Liver (tissue), 9 donors: ENCODE data around the gene PHF20. TPM values are rescaled to one million over a fixed set of nuclear protein-coding genes. Genes with fewer than 3 reads are reported as not detected.

ENCODE experiments used
- DNase-seq: peaks from one replicate; pipeline ENCODE4 v3.0.0-alpha.2; 2017; ENCODE audit warnings: low spot score
- H3K27ac ChIP-seq, 2 donors: one replicate each; pipeline ENCODE4 v1.7.0; 2013; ENCODE audit warnings: inconsistent platforms in 2 of 2, low read length in 2 of 2, control low read depth in 1 of 2, low read depth in 1 of 2, mild to moderate bottlenecking in 1 of 2
- H3K27me3 ChIP-seq, 4 donors: one replicate each; pipeline versions ENCODE4 v1.6.1 to v1.7.0; 2013; ENCODE audit warnings: low read length in 3 of 4, inconsistent platforms in 1 of 4, mild to moderate bottlenecking in 1 of 4, moderate library complexity in 1 of 4; ENCODE audit not compliant: control insufficient read depth in 4 of 4, insufficient read depth in 4 of 4
- H3K36me3 ChIP-seq, 4 donors: one replicate each; pipeline versions ENCODE4 v1.6.1 to v1.7.0; 2013; ENCODE audit warnings: low read length in 3 of 4, mild to moderate bottlenecking in 3 of 4, low read depth in 1 of 4, moderate library complexity in 1 of 4; ENCODE audit not compliant: control insufficient read depth in 4 of 4, insufficient read depth in 3 of 4
- H3K4me1 ChIP-seq, 4 donors: one replicate each; pipeline versions ENCODE4 v1.6.1 to v1.7.0; 2013; ENCODE audit warnings: low read length in 3 of 4, mild to moderate bottlenecking in 3 of 4, moderate library complexity in 1 of 4; ENCODE audit not compliant: control insufficient read depth in 4 of 4, insufficient read depth in 4 of 4
- H3K4me3 ChIP-seq, 3 donors: one replicate each; pipeline versions ENCODE4 v1.6.1 to v1.7.0; 2013; ENCODE audit warnings: low read length in 3 of 3, control low read depth in 1 of 3, low read depth in 1 of 3, mild to moderate bottlenecking in 1 of 3
- H3K9ac ChIP-seq, 2 donors: one replicate each; pipeline ENCODE4 v1.7.0; 2013; ENCODE audit warnings: low read length in 2 of 2, mild to moderate bottlenecking in 2 of 2, moderate library complexity in 2 of 2, control low read depth in 1 of 2, low read depth in 1 of 2
- H3K9me3 ChIP-seq, 4 donors: one replicate each; pipeline versions ENCODE4 v1.6.1 to v1.7.0; 2013; ENCODE audit warnings: low read length in 3 of 4; ENCODE audit not compliant: control insufficient read depth in 4 of 4
- EGR1 ChIP-seq, 2 donors: IDR thresholded peaks; 2 replicates each; pipeline ENCODE4 v1.6.1; 2016 to 2018; ENCODE audit warnings: antibody characterized with exemption in 2 of 2, low read depth in 2 of 2
- FOXA1 ChIP-seq: IDR thresholded peaks from 2 replicates; pipeline ENCODE4 v1.6.1; 2016; ENCODE audit warnings: antibody characterized with exemption
- FOXA2 ChIP-seq: IDR thresholded peaks from 2 replicates; pipeline ENCODE4 v1.6.1; 2016; ENCODE audit warnings: antibody characterized with exemption
- GABPA ChIP-seq, 2 donors: IDR thresholded peaks in 1 of 2; conservative IDR thresholded peaks in 1 of 2; 2 replicates each; pipeline ENCODE4 v1.6.1; 2016; ENCODE audit warnings: antibody characterized with exemption in 2 of 2, mild to moderate bottlenecking in 1 of 2, moderate library complexity in 1 of 2
- HNF4A ChIP-seq, 2 donors: conservative IDR thresholded peaks; 2 replicates each; pipeline ENCODE4 v1.6.1; 2016; ENCODE audit warnings: antibody characterized with exemption in 2 of 2, mild to moderate bottlenecking in 2 of 2
- HNF4G ChIP-seq: IDR thresholded peaks from 2 replicates; pipeline ENCODE4 v1.6.1; 2016; ENCODE audit warnings: antibody characterized with exemption
- JUND ChIP-seq, 2 donors: IDR thresholded peaks; 2 replicates each; pipeline ENCODE4 v1.6.1; 2016; ENCODE audit warnings: antibody characterized with exemption in 2 of 2
- NR2F2 ChIP-seq: IDR thresholded peaks from 2 replicates; pipeline ENCODE4 v1.6.1; 2016; ENCODE audit warnings: antibody characterized with exemption
- RAD21 ChIP-seq, 2 donors: IDR thresholded peaks; 2 replicates each; pipeline ENCODE4 v1.6.1; 2016; ENCODE audit warnings: antibody characterized with exemption in 2 of 2, mild to moderate bottlenecking in 2 of 2
- RXRA ChIP-seq, 2 donors: IDR thresholded peaks; 2 replicates each; pipeline ENCODE4 v1.6.1; 2017 to 2018; ENCODE audit warnings: antibody characterized with exemption in 2 of 2, mild to moderate bottlenecking in 1 of 2
- SP1 ChIP-seq: IDR thresholded peaks from 2 replicates; pipeline ENCODE4 v1.6.1; 2018; ENCODE audit warnings: antibody characterized with exemption, mild to moderate bottlenecking
- TAF1 ChIP-seq: conservative IDR thresholded peaks from 2 replicates; pipeline ENCODE4 v1.6.1; 2016; ENCODE audit warnings: antibody characterized with exemption, mild to moderate bottlenecking
- WGBS: extraction: QIAGEN DNeasy Blood & Tissue Kit; methylation state at CpG from one replicate; pipeline ENCODE4 v1.1.7; 2013; 5-methylcytosine and 5-hydroxymethylcytosine counted together
- polyA plus RNA-seq, 2 donors: library from polyadenylated mRNA; stranded (reverse) in 1 of 2; unstranded in 1 of 2; fragments of 200-250 nt in 1 of 2; fragments of >200 nt in 1 of 2; fragmentation: Nextera tagmentation in 1 of 2; extraction: Ambion mirVana in 1 of 2; gene quantifications; one replicate each; pipeline versions ENCODE4 v1.2.1 to v1.2.3, GENCODE V29; 2013 to 2015
- total RNA-seq, 2 donors: library from RNA; depleted of rRNA; stranded (reverse); fragments of >200 nt; gene quantifications; one replicate each; pipeline ENCODE4 v1.2.3, GENCODE V29; 2014
- TF ChIP-seq, protein P1 (sequence below): IDR thresholded peaks from 2 replicates; pipeline ENCODE4 v1.6.1; 2016; ENCODE audit warnings: antibody characterized with exemption, mild to moderate bottlenecking
- TF ChIP-seq, protein P2 (sequence below): IDR thresholded peaks from 2 replicates; pipeline ENCODE4 v1.6.1; 2016; ENCODE audit warnings: antibody characterized with exemption
- TF ChIP-seq, protein P3 (sequence below): IDR thresholded peaks from 2 replicates; pipeline ENCODE4 v1.6.1; 2016; ENCODE audit warnings: antibody characterized with exemption
- TF ChIP-seq, protein P4 (sequence below): IDR thresholded peaks from 2 replicates; pipeline ENCODE4 v1.6.1; 2016; ENCODE audit warnings: antibody characterized with exemption
- donor health status: healthy.
- donor health status: healthy.
- donor health status: healthy.
- donor health status: healthy.
- donor health status: healthy.

The PHF20 gene
- total and polyA plus RNA-seq, 4 donors: 5.1 to 11.7 (median 10.3) TPM

DNA sequence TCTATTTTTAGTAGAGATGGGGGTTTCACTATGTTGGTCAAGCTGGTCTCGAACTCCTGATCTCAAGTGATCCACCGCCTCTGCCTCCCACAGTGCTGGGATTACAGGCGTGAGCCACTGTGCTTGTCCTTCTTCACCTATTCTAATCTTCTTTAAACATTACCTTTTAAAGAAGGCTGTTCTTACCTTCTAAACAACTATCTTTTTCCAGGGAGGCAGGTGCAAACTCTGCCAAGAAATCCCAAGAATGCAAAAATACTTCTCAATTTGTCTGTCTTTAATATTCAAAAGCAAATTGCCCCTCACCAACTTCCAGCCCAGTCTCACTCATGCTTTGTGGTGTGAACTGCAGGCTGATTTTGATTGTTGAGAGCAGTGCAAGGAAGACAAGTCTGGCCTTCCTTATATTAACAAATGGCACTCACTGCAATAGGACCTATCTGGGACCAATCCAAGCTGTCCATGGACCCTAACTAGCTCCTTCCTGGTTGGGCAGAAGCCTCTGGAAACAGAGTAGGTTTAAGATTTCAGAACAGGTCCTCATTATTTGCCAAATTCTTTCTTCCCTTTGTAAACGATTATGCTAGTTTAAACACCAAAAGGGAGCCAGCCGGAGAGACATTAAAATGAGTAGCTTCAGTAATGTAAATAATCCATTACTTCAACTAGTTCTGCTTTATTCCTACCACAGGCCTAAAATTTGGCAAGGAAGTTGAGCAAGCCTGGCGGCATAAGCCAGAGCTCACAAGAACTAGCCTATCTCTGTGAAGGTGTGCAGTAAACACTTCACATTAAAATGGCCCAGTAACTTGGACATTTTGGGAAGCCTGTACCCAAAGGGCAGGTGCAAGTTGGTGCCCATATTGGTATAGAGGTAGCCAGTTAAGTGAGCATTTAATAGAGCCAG lies 180.9 kb downstream of the PHF20 start (continued):
- TF ChIP-seq, protein P1, sequence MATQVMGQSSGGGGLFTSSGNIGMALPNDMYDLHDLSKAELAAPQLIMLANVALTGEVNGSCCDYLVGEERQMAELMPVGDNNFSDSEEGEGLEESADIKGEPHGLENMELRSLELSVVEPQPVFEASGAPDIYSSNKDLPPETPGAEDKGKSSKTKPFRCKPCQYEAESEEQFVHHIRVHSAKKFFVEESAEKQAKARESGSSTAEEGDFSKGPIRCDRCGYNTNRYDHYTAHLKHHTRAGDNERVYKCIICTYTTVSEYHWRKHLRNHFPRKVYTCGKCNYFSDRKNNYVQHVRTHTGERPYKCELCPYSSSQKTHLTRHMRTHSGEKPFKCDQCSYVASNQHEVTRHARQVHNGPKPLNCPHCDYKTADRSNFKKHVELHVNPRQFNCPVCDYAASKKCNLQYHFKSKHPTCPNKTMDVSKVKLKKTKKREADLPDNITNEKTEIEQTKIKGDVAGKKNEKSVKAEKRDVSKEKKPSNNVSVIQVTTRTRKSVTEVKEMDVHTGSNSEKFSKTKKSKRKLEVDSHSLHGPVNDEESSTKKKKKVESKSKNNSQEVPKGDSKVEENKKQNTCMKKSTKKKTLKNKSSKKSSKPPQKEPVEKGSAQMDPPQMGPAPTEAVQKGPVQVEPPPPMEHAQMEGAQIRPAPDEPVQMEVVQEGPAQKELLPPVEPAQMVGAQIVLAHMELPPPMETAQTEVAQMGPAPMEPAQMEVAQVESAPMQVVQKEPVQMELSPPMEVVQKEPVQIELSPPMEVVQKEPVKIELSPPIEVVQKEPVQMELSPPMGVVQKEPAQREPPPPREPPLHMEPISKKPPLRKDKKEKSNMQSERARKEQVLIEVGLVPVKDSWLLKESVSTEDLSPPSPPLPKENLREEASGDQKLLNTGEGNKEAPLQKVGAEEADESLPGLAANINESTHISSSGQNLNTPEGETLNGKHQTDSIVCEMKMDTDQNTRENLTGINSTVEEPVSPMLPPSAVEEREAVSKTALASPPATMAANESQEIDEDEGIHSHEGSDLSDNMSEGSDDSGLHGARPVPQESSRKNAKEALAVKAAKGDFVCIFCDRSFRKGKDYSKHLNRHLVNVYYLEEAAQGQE: no peak

DNA sequence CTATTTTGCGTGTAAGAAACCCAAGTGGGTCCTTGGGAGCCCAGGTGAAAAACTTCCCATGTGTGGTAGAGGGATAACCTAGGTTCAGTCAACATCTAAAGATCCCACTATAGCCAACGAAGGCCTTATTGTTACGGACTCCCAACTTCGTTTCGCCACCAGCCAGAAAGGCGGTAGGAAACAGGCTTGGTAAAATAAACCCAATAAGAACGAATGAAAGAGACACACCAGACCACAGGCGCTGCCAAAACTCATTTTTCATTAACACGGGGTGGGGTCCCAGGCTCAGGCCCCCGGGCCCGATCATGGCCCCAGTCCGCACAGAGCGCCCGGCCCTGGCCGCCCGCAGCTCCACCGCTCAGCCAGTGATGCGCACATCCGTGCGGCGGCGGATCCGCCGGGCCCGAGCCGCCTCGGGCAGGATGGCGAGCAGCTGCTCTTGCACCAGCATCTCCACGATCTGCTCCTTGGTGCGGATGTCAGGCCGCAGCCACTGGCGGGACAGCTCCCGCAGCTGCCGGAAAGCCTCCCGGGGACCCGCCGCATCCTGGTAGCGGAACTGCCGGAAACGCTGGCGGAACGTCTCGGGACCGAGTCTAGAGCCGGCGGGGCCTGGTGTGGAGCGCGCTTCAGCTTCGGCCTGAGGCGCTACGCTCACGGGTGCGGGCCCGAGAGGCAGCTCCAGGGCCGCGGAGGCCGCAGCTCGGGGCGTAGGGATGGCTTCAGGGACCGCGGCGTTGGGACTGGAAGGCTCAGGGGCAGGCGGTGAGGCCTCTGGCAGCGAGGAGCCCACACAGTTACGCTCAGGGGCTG lies 181.8 kb downstream of the PHF20 start:
- TF ChIP-seq JUND (IDR thresholded peaks at IDR 0.05): no peak
- Histone ChIP-seq H3K27me3 (no peaks in the 10 kb centered on the region), H3K4me3 (peak overlapping the region; percentile 79 to 92 (median 89)), H3K36me3 (no peaks in the 10 kb centered on the region), H3K27ac (peak overlapping the region; percentile 95 to 98), H3K9me3 (no peaks in the 10 kb centered on the region), H3K4me1 (peaks cover 0 to 27% (median 16%) of the 10 kb centered on the region in 4 donors), H3K9ac (peak overlapping the region; percentile 68 to 86)
- DNase-seq: peak; percentile 69
- under 1% methylated on average over 65 of the region's 65 CpGs for WGBS

DNA sequence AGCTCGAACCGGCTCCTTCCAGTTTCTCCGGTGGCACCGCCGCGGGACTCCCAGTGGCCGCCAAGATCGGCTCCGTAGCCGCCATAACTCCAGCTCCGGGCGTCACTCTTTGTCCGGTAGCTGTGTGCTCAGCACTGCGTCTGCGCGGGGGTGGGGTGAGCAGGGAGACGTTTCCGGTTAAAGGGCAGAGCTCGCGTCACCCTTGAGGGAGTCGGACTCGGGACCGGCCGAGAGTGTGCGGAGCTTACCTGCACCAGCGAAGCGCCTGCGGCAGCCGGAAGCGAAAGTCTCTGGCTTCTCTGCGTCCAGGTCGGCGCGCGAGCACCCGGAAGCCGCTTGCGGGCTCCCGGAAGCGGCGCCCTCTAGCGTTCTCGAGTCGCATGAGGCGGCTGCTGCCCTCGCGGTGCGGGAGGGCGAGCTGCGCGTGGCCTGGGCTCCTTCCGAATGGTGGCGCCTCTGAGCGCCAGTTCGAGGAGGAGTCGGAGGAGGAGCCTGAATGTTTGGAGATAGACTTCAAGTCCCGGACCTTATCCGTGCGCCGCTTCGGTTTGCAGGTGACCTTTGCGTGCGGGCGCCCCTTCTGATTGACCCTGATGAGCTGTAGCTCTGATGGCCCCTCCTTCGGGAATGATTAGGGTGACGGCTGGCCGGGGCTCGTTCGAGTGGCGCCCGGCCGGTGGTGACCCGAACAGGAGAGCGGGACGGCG lies 182.5 kb downstream of the PHF20 start, which contains the start of gene SCAND1:
Gene SCAND1 (minus strand): TSS at position 303 of the 707 bp plus-strand sequence. CDS start 218 bp downstream, at position 85.
- Histone ChIP-seq H3K4me3 (peak within 1 kb of the TSS; percentile 79 to 92 (median 89)), H3K4me1 (peaks cover 0 to 27% (median 16%) of the 10 kb centered on the region in 4 donors), H3K27me3 (no peaks in the 10 kb centered on the region), H3K27ac (peak within 1 kb of the TSS; percentile 95 to 98), H3K9me3 (no peaks in the 10 kb centered on the region), H3K9ac (peak within 1 kb of the TSS; percentile 68 to 93), H3K36me3 (no peaks in the 10 kb centered on the region)
- WGBS: under 1% methylated on average over 76 of the region's 76 CpGs
- peak; percentile 95 for DNase-seq
- TF ChIP-seq EGR1 (IDR thresholded peaks at IDR 0.05; ENCODE audit: low read depth in 2 of 2) (peak; percentile 58 to 77), RAD21 (IDR thresholded peaks at IDR 0.05) (peak; percentile 66 to 71), FOXA2 (peak; percentile 33), FOXA1 (peak; percentile 74), GABPA (IDR thresholded peaks at IDR 0.05 in 1 of 2, conservative IDR thresholded peaks at IDR 0.05 in 1 of 2) (peak; percentile 93 to 97), TAF1 (peak; percentile 89), NR2F2 (peak; percentile 84), HNF4A (conservative IDR thresholded peaks at IDR 0.05) (peak; percentile 40 to 59), SP1 (peak; percentile 84), HNF4G (peak; percentile 15), RXRA (IDR thresholded peaks at IDR 0.05) (peak; percentile 50 to 67), JUND (IDR thresholded peaks at IDR 0.05) (peak; percentile 46 to 62)
- TF ChIP-seq, protein P2, sequence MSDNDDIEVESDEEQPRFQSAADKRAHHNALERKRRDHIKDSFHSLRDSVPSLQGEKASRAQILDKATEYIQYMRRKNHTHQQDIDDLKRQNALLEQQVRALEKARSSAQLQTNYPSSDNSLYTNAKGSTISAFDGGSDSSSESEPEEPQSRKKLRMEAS: peak; percentile 92
- TF ChIP-seq, protein P3, sequence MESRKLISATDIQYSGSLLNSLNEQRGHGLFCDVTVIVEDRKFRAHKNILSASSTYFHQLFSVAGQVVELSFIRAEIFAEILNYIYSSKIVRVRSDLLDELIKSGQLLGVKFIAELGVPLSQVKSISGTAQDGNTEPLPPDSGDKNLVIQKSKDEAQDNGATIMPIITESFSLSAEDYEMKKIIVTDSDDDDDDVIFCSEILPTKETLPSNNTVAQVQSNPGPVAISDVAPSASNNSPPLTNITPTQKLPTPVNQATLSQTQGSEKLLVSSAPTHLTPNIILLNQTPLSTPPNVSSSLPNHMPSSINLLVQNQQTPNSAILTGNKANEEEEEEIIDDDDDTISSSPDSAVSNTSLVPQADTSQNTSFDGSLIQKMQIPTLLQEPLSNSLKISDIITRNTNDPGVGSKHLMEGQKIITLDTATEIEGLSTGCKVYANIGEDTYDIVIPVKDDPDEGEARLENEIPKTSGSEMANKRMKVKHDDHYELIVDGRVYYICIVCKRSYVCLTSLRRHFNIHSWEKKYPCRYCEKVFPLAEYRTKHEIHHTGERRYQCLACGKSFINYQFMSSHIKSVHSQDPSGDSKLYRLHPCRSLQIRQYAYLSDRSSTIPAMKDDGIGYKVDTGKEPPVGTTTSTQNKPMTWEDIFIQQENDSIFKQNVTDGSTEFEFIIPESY: peak; percentile 90
- TF ChIP-seq, protein P1: peak; percentile 94
- TF ChIP-seq, protein P4, sequence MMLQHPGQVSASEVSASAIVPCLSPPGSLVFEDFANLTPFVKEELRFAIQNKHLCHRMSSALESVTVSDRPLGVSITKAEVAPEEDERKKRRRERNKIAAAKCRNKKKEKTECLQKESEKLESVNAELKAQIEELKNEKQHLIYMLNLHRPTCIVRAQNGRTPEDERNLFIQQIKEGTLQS: peak; percentile 21
